ENCODE measurements around the gene GHR.

The GHR gene

DNA sequence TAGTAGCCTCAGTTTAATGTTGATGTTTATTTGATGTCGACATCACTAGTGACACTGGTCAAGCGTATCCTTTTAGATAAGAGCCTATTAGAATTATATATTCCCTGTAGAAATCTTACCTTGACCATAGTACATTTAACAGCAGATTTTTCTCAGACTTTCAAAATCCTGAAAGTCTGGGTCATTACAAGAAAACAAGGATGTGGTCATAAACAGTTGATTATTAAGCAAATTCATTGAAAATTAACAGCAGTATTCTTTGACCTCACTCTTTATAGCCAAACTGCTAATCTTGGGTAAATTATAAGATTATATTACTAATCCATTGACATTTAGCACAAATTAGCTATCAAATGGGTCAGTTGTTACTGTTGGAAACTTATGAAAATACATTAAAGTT is 83.4 kb downstream of the GHR start:
- no peak overlapping the region for H3K4me3 ChIP-seq (ENCODE audit: low read depth, low read length)
- TF ChIP-seq, protein P1, sequence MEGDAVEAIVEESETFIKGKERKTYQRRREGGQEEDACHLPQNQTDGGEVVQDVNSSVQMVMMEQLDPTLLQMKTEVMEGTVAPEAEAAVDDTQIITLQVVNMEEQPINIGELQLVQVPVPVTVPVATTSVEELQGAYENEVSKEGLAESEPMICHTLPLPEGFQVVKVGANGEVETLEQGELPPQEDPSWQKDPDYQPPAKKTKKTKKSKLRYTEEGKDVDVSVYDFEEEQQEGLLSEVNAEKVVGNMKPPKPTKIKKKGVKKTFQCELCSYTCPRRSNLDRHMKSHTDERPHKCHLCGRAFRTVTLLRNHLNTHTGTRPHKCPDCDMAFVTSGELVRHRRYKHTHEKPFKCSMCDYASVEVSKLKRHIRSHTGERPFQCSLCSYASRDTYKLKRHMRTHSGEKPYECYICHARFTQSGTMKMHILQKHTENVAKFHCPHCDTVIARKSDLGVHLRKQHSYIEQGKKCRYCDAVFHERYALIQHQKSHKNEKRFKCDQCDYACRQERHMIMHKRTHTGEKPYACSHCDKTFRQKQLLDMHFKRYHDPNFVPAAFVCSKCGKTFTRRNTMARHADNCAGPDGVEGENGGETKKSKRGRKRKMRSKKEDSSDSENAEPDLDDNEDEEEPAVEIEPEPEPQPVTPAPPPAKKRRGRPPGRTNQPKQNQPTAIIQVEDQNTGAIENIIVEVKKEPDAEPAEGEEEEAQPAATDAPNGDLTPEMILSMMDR (conservative IDR thresholded peaks at IDR 0.05; ENCODE audit: low read depth, low read length) = no peak
- DNase-seq (ENCODE audit: low read depth) = no peak

DNA sequence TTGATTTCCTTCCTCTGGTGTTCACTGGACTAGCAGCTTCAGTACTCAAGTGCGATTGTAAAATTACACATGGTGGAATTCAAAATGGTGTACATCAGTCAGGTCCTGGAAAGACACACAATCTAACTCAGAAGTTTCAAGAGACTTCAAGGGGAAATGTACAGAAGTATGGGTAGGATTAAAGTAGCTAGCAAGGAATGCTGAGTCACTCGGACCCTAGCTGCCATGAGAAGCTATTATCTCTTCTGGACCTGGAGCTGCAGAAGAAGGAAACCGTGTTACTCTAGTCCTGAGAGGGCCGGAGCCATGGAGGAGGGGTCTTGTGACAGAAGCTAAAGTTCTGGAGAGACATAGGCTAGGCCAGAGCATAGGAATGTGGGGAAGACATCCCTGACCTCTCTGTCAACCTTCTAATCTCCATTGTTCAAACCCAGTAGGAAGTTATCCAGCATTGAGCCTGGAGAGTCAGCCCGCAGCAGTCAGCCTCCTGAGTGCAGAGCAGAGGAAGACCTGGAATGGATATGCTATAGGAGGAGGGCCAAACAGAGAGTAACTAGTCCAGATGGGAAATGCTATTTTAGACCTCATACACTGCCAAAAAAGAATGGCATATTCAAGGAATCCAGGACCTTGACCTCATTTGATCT is 84.3 kb downstream of the GHR start:
- no peak for DNase-seq (ENCODE audit: low read depth)
- no peak overlapping the region for H3K4me3 ChIP-seq (ENCODE audit: low read depth, low read length)
- TF ChIP-seq, protein P1 (conservative IDR thresholded peaks at IDR 0.05; ENCODE audit: low read depth, low read length) = no peak

DNA sequence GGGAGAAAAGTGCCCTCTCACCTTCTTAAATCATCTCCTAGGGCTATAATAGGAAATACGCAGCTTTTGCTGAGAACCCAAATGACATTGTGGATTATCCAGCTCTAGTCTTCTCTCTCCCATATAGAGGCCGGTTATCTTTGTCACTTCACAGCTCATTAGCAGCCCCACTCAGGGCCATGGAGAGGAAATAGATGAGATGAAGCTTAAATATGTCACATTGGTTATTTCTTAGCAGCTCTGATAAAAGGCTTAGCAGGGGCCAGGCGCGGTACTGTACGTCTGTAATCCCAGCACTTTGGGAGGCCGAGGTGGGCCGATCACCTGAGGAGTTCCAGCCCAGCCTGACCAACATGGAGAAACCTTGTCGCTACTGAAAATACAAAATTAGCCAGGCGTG is 90.0 kb downstream of the GHR start:
- TF ChIP-seq, protein P1 (conservative IDR thresholded peaks at IDR 0.05; ENCODE audit: low read depth, low read length) = no peak
- DNase-seq (ENCODE audit: low read depth) = no peak
- no peak overlapping the region for H3K4me3 ChIP-seq (ENCODE audit: low read depth, low read length)

DNA sequence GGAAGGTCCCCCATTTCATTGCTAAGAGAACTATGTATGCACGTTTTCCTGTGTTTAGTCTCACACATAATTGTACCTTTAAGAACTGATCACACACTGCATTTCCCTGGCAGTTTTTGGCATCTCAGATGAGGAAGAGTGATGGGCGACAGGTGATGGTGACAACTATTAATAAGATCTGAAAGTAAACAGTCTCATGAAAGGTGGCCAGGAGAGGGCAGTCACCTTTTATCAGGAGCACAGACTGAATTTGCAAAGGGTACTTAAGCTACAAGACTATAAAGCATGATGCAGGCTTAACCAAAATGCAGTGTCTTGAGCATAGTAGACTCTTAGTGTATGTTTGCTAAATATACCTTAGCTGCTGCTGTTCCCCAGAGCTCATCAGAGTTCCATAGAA is 91.5 kb downstream of the GHR start:
- no peak overlapping the region for H3K4me3 ChIP-seq (ENCODE audit: low read depth, low read length)
- TF ChIP-seq, protein P1 (conservative IDR thresholded peaks at IDR 0.05; ENCODE audit: low read depth, low read length) = no peak
- no peak for DNase-seq (ENCODE audit: low read depth)

DNA sequence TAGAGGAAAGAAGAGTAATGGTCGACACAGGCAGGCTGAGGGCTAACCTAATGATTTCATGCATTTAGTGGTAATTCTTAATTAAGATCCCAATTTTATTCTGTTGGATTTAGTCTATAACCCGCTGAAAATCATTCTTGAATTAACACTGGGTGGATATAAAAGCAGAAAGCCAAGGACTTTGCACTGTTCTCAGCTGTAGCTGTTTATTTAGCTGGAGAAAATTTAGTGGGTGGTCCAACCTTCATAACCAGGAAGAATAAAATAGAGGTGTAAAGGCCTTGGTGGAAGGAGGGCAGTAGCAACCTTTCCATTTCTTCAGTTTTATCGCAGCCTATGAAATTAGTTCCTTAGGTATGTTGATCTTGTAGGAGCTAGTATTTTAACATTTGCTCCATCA is 92.3 kb downstream of the GHR start:
- TF ChIP-seq, protein P1 (conservative IDR thresholded peaks at IDR 0.05; ENCODE audit: low read depth, low read length) = no peak
- H3K4me3 ChIP-seq (ENCODE audit: low read depth, low read length) = no peak overlapping the region
- DNase-seq (ENCODE audit: low read depth) = no peak

DNA sequence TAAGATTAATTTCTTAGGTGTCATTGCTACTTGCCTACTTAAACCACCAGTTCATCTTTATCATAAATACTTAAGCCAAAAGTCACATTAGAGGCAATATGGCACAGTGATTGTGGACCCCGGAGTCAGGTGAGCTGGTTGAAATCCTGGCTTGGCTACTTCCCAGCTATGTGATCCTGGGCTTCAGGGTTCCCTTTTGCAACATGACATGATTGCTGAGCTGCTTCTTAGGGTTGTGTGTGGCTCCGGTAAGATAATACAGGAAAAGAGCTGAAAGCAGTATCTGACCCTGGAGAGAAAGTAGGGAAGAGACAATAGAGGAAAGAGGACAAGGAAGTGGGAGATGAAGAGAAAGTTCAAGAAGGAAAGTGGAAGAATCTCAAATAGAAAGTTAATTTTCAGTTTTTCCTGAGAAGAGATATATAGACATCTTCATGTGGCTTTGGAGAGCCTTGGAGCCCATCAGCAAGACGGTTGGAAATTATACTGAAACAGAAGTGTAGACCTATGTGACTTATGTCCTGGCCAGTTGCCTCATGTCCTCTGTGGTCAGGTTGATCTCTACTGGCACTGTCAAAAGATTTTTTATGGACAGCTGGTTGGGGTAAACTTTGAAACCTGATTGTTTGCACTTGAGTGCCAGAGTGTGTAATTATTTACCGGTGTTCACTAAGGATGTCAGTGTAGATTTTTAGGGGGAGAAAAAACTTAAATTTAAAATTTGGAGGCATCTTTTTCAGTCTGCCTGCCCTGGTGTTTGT is 93.2 kb downstream of the GHR start:
- H3K4me3 ChIP-seq (ENCODE audit: low read depth, low read length) = no peak overlapping the region
- no peak for DNase-seq (ENCODE audit: low read depth)
- TF ChIP-seq, protein P1 (conservative IDR thresholded peaks at IDR 0.05; ENCODE audit: low read depth, low read length) = no peak

DNA sequence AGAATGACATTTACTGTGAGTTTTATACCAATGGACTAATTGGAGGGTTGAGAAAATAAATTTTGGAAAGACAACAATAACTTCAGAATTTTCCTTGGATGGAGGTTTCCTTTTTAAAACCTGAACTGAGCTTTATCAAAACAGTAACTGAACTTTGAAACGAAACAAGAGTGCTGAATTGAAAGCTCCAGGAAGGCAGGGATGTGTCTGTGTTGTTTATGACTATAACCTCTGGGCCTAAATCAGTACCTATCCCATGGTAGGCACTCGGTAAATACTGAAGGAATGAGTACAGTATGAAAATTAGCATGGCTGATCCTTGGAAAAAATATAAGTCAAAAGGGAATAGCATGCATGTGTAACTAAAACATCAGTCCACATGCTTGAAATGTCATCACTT is 93.9 kb downstream of the GHR start:
- DNase-seq (ENCODE audit: low read depth) = no peak
- TF ChIP-seq, protein P1 (conservative IDR thresholded peaks at IDR 0.05; ENCODE audit: low read depth, low read length) = no peak
- H3K4me3 ChIP-seq (ENCODE audit: low read depth, low read length) = no peak overlapping the region

Measured in choroid plexus epithelial cell (primary cell).